K562 (cell line): ENCODE results near the gene FMN1. TPM values are rescaled to one million over a fixed set of nuclear protein-coding genes. Genes with fewer than 3 reads are reported as not detected.

Source experiments
- ATAC-seq: fragments of 200-7000 bp; cut with Tn5 transposase; 3 replicates; pipeline ENCODE4 v1.9.1; 2020; ENCODE audit warnings: moderate library complexity
- BruUV-seq: library from RNA; stranded (reverse); fragments of 400-500 nt; replicated peaks from 2 replicates; lab custom pipeline; 2021; lab: Mats Ljungman, UMichigan
- CTCF ChIA-PET: fragments of 300-600 bp; formaldehyde crosslinking; extraction: SDS; loops from one replicate; lab custom pipeline; 2021; ENCODE audit warnings: low intra/inter-chr PET ratio; lab: Yijun Ruan, JAX
- POLR2A ChIA-PET: fragments of 300-600, 350-650 bp; sonication (Branson Sonifier 250); formaldehyde crosslinking; extraction: SDS; loops from one replicate; lab custom pipeline; 2021; ENCODE audit warnings: antibody characterized with exemption, inconsistent platforms; lab: Yijun Ruan, JAX
- DNase-seq, 4 experiments: peaks; one replicate each; pipeline versions ENCODE4 v3.0.0 to v3.0.0-alpha.2; 2011 to 2018; ENCODE audit warnings: low spot score in 3 of 4, mixed read lengths in 3 of 4; ENCODE audit errors: extremely low read depth in 1 of 4
- FAIRE-seq: peaks from 2 replicates; lab custom pipeline; 2011; peaks lifted over from hg19 to GRCh38; lab: Jason Lieb, UNC
- H2AFZ ChIP-seq: 2 replicates; pipeline ENCODE4 v1.6.0; 2011; ENCODE audit warnings: low read depth, low read length, control low read depth, inconsistent platforms
- H3K27ac ChIP-seq: fragments of 200-600 bp; 3 replicates; pipeline ENCODE4 v1.8.0; 2011; ENCODE audit warnings: low read depth, mild to moderate bottlenecking, control low read depth, inconsistent platforms, low read length, moderate library complexity, mixed read lengths; ENCODE audit errors: extremely low read depth
- H3K27me3 ChIP-seq, 2 experiments: fragments of 300-600 bp in 1 of 2; 2 replicates in 1 of 2; 3 replicates in 1 of 2; pipeline versions ENCODE4 v1.6.0 to v1.8.0; 2011; ENCODE audit warnings: inconsistent platforms in 2 of 2, low read length in 2 of 2, mild to moderate bottlenecking in 1 of 2, mixed read lengths in 1 of 2, moderate library complexity in 1 of 2; ENCODE audit not compliant: control insufficient read depth in 2 of 2, insufficient read depth in 2 of 2
- H3K36me3 ChIP-seq: fragments of 300-600 bp; 3 replicates; pipeline ENCODE4 v1.8.0; 2011; ENCODE audit warnings: mild to moderate bottlenecking, low read length, inconsistent platforms; ENCODE audit not compliant: control insufficient read depth, insufficient read depth
- H3K4me1 ChIP-seq, 2 experiments: fragments of 200-600 bp in 1 of 2; replicated peaks in 1 of 2; 2 replicates in 1 of 2; 3 replicates in 1 of 2; pipeline versions ENCODE4 v1.5.1 to v1.8.0; 2011; ENCODE audit warnings: inconsistent platforms in 2 of 2, low read length in 2 of 2, mild to moderate bottlenecking in 1 of 2, mixed read lengths in 1 of 2, moderate library complexity in 1 of 2; ENCODE audit not compliant: control insufficient read depth in 2 of 2, insufficient read depth in 2 of 2
- H3K4me2 ChIP-seq: 2 replicates; pipeline ENCODE4 v1.6.1; 2011; ENCODE audit warnings: low read length, control low read depth, inconsistent platforms, mixed read lengths; ENCODE audit not compliant: insufficient read depth
- H3K4me3 ChIP-seq: fragments of 200-600 bp; sonication (generic), shearing (Covaris generic); 2 replicates; pipeline ENCODE4 v1.5.1; 2016; ENCODE audit warnings: control low read depth, inconsistent platforms
- H3K79me2 ChIP-seq: fragments of 200-600 bp; 3 replicates; pipeline ENCODE4 v1.8.0; 2011; ENCODE audit warnings: low read length, inconsistent platforms; ENCODE audit not compliant: control insufficient read depth, insufficient read depth
- H3K9ac ChIP-seq, 2 experiments: 2 replicates each; pipeline versions ENCODE4 v1.6.0 to v1.6.1; 2011; ENCODE audit warnings: low read depth in 2 of 2, low read length in 2 of 2, control low read depth in 1 of 2, inconsistent platforms in 1 of 2, mild to moderate bottlenecking in 1 of 2, mixed read lengths in 1 of 2; ENCODE audit not compliant: insufficient read depth in 1 of 2
- H3K9me1 ChIP-seq: one replicate; pipeline ENCODE4 v1.6.0; 2011; ENCODE audit warnings: inconsistent platforms, mild to moderate bottlenecking, low read length, moderate library complexity; ENCODE audit not compliant: control insufficient read depth, insufficient read depth
- H3K9me3 ChIP-seq: replicated peaks from 2 replicates; pipeline ENCODE4 v1.5.1; 2011; ENCODE audit warnings: low read depth, low read length, inconsistent platforms; ENCODE audit not compliant: control insufficient read depth, insufficient read depth
- H4K20me1 ChIP-seq: replicated peaks from 2 replicates; pipeline ENCODE4 v1.6.1; 2011; ENCODE audit warnings: low read length, inconsistent platforms, mixed read lengths; ENCODE audit not compliant: control insufficient read depth, insufficient read depth
- CBFA2T3 ChIP-seq: fragments of 450-650 bp; IDR thresholded peaks from 2 replicates; pipeline ENCODE4 v1.6.1; 2017
- CBX1 ChIP-seq: sonication (generic); IDR thresholded peaks from 2 replicates; pipeline ENCODE4 v1.6.1; 2016; ENCODE audit warnings: antibody characterized with exemption, low read depth, mild to moderate bottlenecking
- CHD2 ChIP-seq: IDR thresholded peaks from 2 replicates; pipeline ENCODE4 v1.6.1; 2011; ENCODE audit warnings: low read depth, low read length
- HINFP ChIP-seq: fragments of 450-650 bp; conservative IDR thresholded peaks from 2 replicates; pipeline ENCODE4 v1.6.1; 2016; ENCODE audit warnings: missing genetic modification characterization, low read depth, mild to moderate bottlenecking, control low read depth, missing compliant biosample characterization
- HMGXB4 ChIP-seq: sonication (generic); formaldehyde crosslinking; IDR thresholded peaks from 2 replicates; pipeline ENCODE4 v1.8.1; 2023; ENCODE audit warnings: mild to moderate bottlenecking, missing genetic modification reagents
- HNRNPK ChIP-seq: fragments of 200-400 bp; formaldehyde crosslinking; IDR thresholded peaks from one replicate; pipeline ENCODE4 v1.6.1; 2018; ENCODE audit warnings: mild to moderate bottlenecking, low read depth, low read length; ENCODE audit not compliant: poor library complexity, severe bottlenecking
- PKNOX1 ChIP-seq: fragments of 450-650 bp; IDR thresholded peaks from 2 replicates; pipeline ENCODE4 v1.6.1; 2016
- PPARD ChIP-seq: fragments of 250-450 bp; sonication (Bioruptor Pico); IDR thresholded peaks from 2 replicates; pipeline ENCODE4 v1.8.0; 2022; ENCODE audit warnings: inconsistent platforms, mild to moderate bottlenecking, moderate library complexity
- RBM15 ChIP-seq: fragments of 200-400 bp; formaldehyde crosslinking; IDR thresholded peaks from 2 replicates; pipeline ENCODE4 v1.6.1; 2018; ENCODE audit warnings: mild to moderate bottlenecking, low read length, moderate library complexity; ENCODE audit not compliant: insufficient read depth
- RCOR1 ChIP-seq, 2 experiments: IDR thresholded peaks; 2 replicates each; pipeline ENCODE4 v1.6.1; 2012; ENCODE audit warnings: low read depth in 2 of 2, low read length in 2 of 2, borderline replicate concordance in 1 of 2, improper control_type of control experiment in 1 of 2
- ZBTB2 ChIP-seq: fragments of 450-650 bp; IDR thresholded peaks from 2 replicates; pipeline ENCODE4 v1.6.1; 2016; ENCODE audit warnings: antibody characterized with exemption
- ZNF354B ChIP-seq: fragments of 250-450 bp; sonication (Bioruptor Pico); IDR thresholded peaks from 2 replicates; pipeline ENCODE4 v1.4.0; 2020
- ZNF639 ChIP-seq, 2 experiments: fragments of 200-800 bp in 1 of 2; sonication (Bioruptor generic) in 1 of 2; sonication (generic) in 1 of 2; formaldehyde crosslinking in 1 of 2; IDR thresholded peaks in 1 of 2; conservative IDR thresholded peaks in 1 of 2; 2 replicates each; pipeline versions ENCODE4 v1.5.0 to v1.6.1; 2016 to 2020; ENCODE audit warnings: missing compliant biosample characterization in 1 of 2, missing genetic modification characterization in 1 of 2, missing genetic modification reagents in 1 of 2
- ZNF655 ChIP-seq: fragments of 250-450 bp; sonication (Bioruptor Pico); IDR thresholded peaks from 2 replicates; pipeline ENCODE4 v1.5.0; 2021
- whole genome bisulfite sequencing: fragments of 100-300 bp; shearing (Covaris generic); methylation state at CpG from one replicate; pipeline ENCODE4 v1.1.6; 2016; ENCODE audit warnings: low coverage, mixed read lengths; ENCODE audit not compliant: insufficient coverage; ENCODE audit errors: missing lambda C conversion rate; 5-methylcytosine and 5-hydroxymethylcytosine counted together
- in situ Hi-C: fragments of 300-500 bp; cut with MboI; formaldehyde crosslinking; loops from 4 replicates; pipeline ENCODE4 v1.15.0; 2018; ENCODE audit warnings: inconsistent platforms, mixed read lengths
- intact Hi-C: fragments of 100-400 bp; cut with micrococcal nuclease; formaldehyde crosslinking; loops from 2 replicates; pipeline ENCODE4 v1.14.2; 2022
- polyA plus RNA-seq, 8 experiments: library from polyadenylated mRNA; depleted of rRNA in 4 of 8; stranded (reverse) in 5 of 8; unstranded in 3 of 8; fragments of >200 nt; fragmentation: Nextera tagmentation in 2 of 8; fragmentation: Illumina TruSeq in 1 of 8; extraction: Ambion mirVana in 2 of 8; extraction: Trizol in 1 of 8; gene quantifications; 2 replicates each; pipeline versions ENCODE4 v1.2.1 to v1.2.3, GENCODE V29; 2011 to 2014; ENCODE audit warnings: inconsistent platforms in 1 of 8, missing spikeins in 1 of 8
- total RNA-seq, 7 experiments: library from RNA; depleted of rRNA in 6 of 7; stranded (reverse); fragments of >200 nt in 6 of 7; fragmentation: Illumina TruSeq in 2 of 7; extraction: Trizol in 2 of 7; gene quantifications; 2 replicates each; pipeline versions ENCODE4 v1.2.1 to v1.2.3, GENCODE V29; 2011 to 2021; ENCODE audit warnings: low replicate concordance in 1 of 7

The FMN1 gene
- total and polyA plus RNA-seq, 9 of the 15 experiments (the other 6 are each of a cell fraction or from before 2014, with no cell fraction given) = 0.03 to 0.07 (median 0.04) TPM; not detected in 6

- BruUV-seq = no TSS peak
- TF ChIP-seq PPARD (CRISPR knock-in tag) (no peak), CBFA2T3 (no peak), HNRNPK (no peak), ZBTB2 (no peak), ZNF655 (CRISPR knock-in tag) (no peak), CHD2 (no peak), HMGXB4 (no peak), RBM15 (no peak), PKNOX1 (no peak), ZNF354B (CRISPR knock-in tag) (no peak), ZNF639 (CRISPR knock-in tag; conservative IDR thresholded peaks at IDR 0.05 in 1 of 2, IDR thresholded peaks at IDR 0.05 in 1 of 2) (no peak), RCOR1 (IDR thresholded peaks at IDR 0.05; ENCODE audit: borderline replicate concordance in 1 of 2, low read depth in 2 of 2, low read length in 2 of 2) (no peak), CBX1 (no peak), HINFP (tag) (no peak)
Observed at GRCh38 chr15:33074212-33074611, 120.3 kb downstream of the FMN1 start.

More at GRCh38 chr15:33074212-33074611, 120.3 kb downstream of the FMN1 start:
- in situ Hi-C loops = no loop called here
- Histone ChIP-seq H3K4me3 (no peak overlapping the region), H3K79me2 (no peaks in the 10 kb centered on the region), H3K27me3 (no peaks in the 10 kb centered on the region), H3K9me1 (no peaks in the 10 kb centered on the region), H4K20me1 (no peaks in the 10 kb centered on the region), H3K36me3 (no peaks in the 10 kb centered on the region), H3K4me2 (no peak overlapping the region), H3K27ac (no peak overlapping the region), H3K4me1 (no peaks in the 10 kb centered on the region), H3K9ac (no peak overlapping the region), H3K9me3 (no peaks in the 10 kb centered on the region), H2AFZ (no peak overlapping the region)
- 0% methylated on average over 3 of the region's 3 CpGs for WGBS
- FAIRE-seq = no peak
- no peak for ATAC-seq
- CTCF ChIA-PET = no interaction called here
- intact Hi-C loops = loop anchor here (10.0 kb wide), 1 partner anchor 49 kb away; no protein-coding TSS in a partner anchor
- no peak for DNase-seq
- POLR2A ChIA-PET = no interaction called here
